A673 (cell line): ENCODE data around the gene TECPR1.

Experiments used
- EZH2 ChIP-seq: fragments of 200-600 bp; sonication (generic); IDR thresholded peaks from 2 replicates; pipeline ENCODE4 v1.6.1; 2017; ENCODE audit warnings: borderline replicate concordance, low read depth, mild to moderate bottlenecking, mixed read lengths, antibody characterized with exemption, low read length; ENCODE audit not compliant: poor library complexity, severe bottlenecking
- TF ChIP-seq, protein P1 (sequence below): fragments of 300-800, 200-600 bp; sonication (generic); conservative IDR thresholded peaks from 2 replicates; pipeline ENCODE4 v1.5.1; 2017; ENCODE audit warnings: low read depth, mild to moderate bottlenecking, antibody characterized with exemption, low read length, moderate library complexity, mixed read lengths

DNA sequence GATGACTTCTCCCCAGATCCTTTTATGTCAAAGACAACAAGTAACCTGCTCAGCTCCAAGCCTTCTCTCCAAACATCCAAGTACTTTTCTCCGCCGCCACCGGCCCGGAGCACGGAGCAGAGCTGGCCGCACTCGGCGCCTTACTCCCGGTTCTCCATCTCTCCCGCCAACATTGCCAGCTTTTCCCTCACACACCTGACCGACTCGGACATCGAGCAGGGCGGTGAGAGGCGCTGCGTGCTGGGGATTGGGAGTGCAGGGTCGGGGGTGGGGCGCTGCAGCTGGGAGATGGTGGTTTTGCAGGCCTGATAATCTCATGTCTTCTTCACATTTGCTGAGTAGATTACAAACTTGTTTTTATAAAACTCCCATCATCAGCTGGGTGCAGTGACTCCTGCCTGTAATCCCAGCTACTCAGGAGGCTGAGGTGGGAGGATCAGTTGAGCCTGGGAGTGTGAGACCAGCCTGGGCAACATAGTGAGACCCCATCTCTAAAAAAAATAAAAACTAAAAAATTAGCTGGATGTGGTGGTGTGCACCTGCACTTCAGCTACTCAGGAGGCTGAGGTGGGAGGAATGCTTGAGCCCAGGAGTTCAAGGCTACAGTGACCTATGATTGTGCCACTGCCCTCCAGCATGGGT lies 47.9 kb downstream of the TECPR1 start:
- TF ChIP-seq, protein P1, sequence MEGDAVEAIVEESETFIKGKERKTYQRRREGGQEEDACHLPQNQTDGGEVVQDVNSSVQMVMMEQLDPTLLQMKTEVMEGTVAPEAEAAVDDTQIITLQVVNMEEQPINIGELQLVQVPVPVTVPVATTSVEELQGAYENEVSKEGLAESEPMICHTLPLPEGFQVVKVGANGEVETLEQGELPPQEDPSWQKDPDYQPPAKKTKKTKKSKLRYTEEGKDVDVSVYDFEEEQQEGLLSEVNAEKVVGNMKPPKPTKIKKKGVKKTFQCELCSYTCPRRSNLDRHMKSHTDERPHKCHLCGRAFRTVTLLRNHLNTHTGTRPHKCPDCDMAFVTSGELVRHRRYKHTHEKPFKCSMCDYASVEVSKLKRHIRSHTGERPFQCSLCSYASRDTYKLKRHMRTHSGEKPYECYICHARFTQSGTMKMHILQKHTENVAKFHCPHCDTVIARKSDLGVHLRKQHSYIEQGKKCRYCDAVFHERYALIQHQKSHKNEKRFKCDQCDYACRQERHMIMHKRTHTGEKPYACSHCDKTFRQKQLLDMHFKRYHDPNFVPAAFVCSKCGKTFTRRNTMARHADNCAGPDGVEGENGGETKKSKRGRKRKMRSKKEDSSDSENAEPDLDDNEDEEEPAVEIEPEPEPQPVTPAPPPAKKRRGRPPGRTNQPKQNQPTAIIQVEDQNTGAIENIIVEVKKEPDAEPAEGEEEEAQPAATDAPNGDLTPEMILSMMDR, result no peak
- no peak for TF ChIP-seq EZH2
